GM12878 (cell line): ENCODE results near the gene OSBPL10. TPM values are rescaled to one million over a fixed set of nuclear protein-coding genes. Genes with fewer than 3 reads are reported as not detected.

Experiments used
- ATAC-seq: fragments of 200-7000 bp; cut with Tn5 transposase; 3 replicates; pipeline ENCODE4 v1.9.1; 2020; ENCODE audit warnings: mild to moderate bottlenecking, moderate library complexity
- BruUV-seq: library from RNA; stranded (reverse); fragments of 400-500 nt; replicated peaks from 2 replicates; lab custom pipeline; 2021; lab: Mats Ljungman, UMichigan
- CTCF ChIA-PET: fragments of 300-600 bp; sonication (Branson Sonifier 250); formaldehyde crosslinking; extraction: SDS; loops from one replicate; lab custom pipeline; 2021; ENCODE audit warnings: inconsistent platforms; lab: Yijun Ruan, JAX
- POLR2A ChIA-PET: fragments of 350-600 bp; formaldehyde crosslinking; extraction: SDS; loops from one replicate; lab custom pipeline; 2021; ENCODE audit warnings: inconsistent platforms; lab: Charles Lee
- RAD21 ChIA-PET: fragments of 300-600 bp; sonication (Branson Sonifier 250); formaldehyde crosslinking; loops from one replicate; lab custom pipeline; 2023; ENCODE audit warnings: antibody characterized with exemption; ENCODE audit not compliant: unreplicated experiment; lab: Charles Lee
- SMC1A ChIA-PET: fragments of 300-600 bp; sonication (Branson Sonifier 250); formaldehyde crosslinking; loops from one replicate; lab custom pipeline; 2023; ENCODE audit not compliant: unreplicated experiment, uncharacterized antibody; lab: Charles Lee
- DNase-seq: peaks from one replicate; pipeline ENCODE4 v3.0.0-alpha.2; 2011; ENCODE audit warnings: low read depth, low spot score
- FAIRE-seq: peaks from 3 replicates; lab custom pipeline; 2011; peaks lifted over from hg19 to GRCh38; lab: Jason Lieb, UNC
- H2AFZ ChIP-seq: 2 replicates; pipeline ENCODE4 v1.6.0; 2011; ENCODE audit warnings: low read depth, low read length, control low read depth; ENCODE audit not compliant: control insufficient read depth
- H3K27ac ChIP-seq: 2 replicates; pipeline ENCODE4 v1.5.1; 2011; ENCODE audit warnings: control low read depth; ENCODE audit not compliant: control insufficient read depth, insufficient read depth
- H3K27me3 ChIP-seq, 2 experiments: replicated peaks in 1 of 2; 2 replicates each; pipeline versions ENCODE4 v1.6.0 to v1.6.1; 2011; ENCODE audit warnings: low read length in 1 of 2; ENCODE audit not compliant: control insufficient read depth in 2 of 2, insufficient read depth in 2 of 2
- H3K36me3 ChIP-seq, 2 experiments: 2 replicates each; pipeline ENCODE4 v1.5.1; 2011; ENCODE audit warnings: low read length in 1 of 2; ENCODE audit not compliant: control insufficient read depth in 2 of 2, insufficient read depth in 2 of 2
- H3K4me1 ChIP-seq: 2 replicates; pipeline ENCODE4 v1.6.1; 2011; ENCODE audit warnings: mild to moderate bottlenecking, low read length, moderate library complexity, mixed read lengths; ENCODE audit not compliant: control insufficient read depth, insufficient read depth
- H3K4me2 ChIP-seq: 2 replicates; pipeline ENCODE4 v1.6.0; 2011; ENCODE audit warnings: control low read depth; ENCODE audit not compliant: control insufficient read depth, insufficient read depth
- H3K4me3 ChIP-seq: fragments of 200-600 bp; sonication (generic); 2 replicates; pipeline ENCODE4 v1.5.1; 2016
- H3K79me2 ChIP-seq: 2 replicates; pipeline ENCODE4 v1.6.0; 2011; ENCODE audit warnings: low read length; ENCODE audit not compliant: control insufficient read depth, insufficient read depth
- H3K9ac ChIP-seq: 2 replicates; pipeline ENCODE4 v1.8.0; 2011; ENCODE audit warnings: low read length, control low read depth, mixed read lengths; ENCODE audit not compliant: control insufficient read depth, insufficient read depth
- H3K9me3 ChIP-seq: replicated peaks from 3 replicates; pipeline ENCODE4 v1.5.1; 2011; ENCODE audit warnings: mild to moderate bottlenecking, low read length; ENCODE audit not compliant: control insufficient read depth, insufficient read depth
- H4K20me1 ChIP-seq: 2 replicates; pipeline ENCODE4 v1.6.0; 2011; ENCODE audit not compliant: control insufficient read depth, insufficient read depth
- BACH1 ChIP-seq: fragments of 450-650 bp; IDR thresholded peaks from 2 replicates; pipeline ENCODE4 v1.6.1; 2017; ENCODE audit warnings: mild to moderate bottlenecking, borderline replicate concordance
- FOS ChIP-seq: IDR thresholded peaks from 3 replicates; pipeline ENCODE4 v1.6.1; 2011; ENCODE audit warnings: borderline replicate concordance; ENCODE audit not compliant: insufficient read length; ENCODE audit errors: extremely low read depth
- FOXK2 ChIP-seq: fragments of 450-650 bp; IDR thresholded peaks from 2 replicates; pipeline ENCODE4 v1.6.1; 2017; ENCODE audit warnings: mild to moderate bottlenecking, moderate library complexity
- RAD21 ChIP-seq: IDR thresholded peaks from 2 replicates; pipeline ENCODE4 v1.6.1; 2011; ENCODE audit warnings: mild to moderate bottlenecking, low read depth, low read length, moderate library complexity; ENCODE audit not compliant: insufficient read depth
- WGBS: methylation state at CpG from one replicate; pipeline ENCODE4 v1.1.6; 2016; ENCODE audit warnings: low lambda C conversion rate; ENCODE audit not compliant: insufficient replicate concordance, insufficient coverage; ENCODE audit errors: missing lambda C conversion rate; 5-methylcytosine and 5-hydroxymethylcytosine counted together
- in situ Hi-C: fragments of 300-500 bp; cut with MboI; formaldehyde crosslinking; loops from 9 replicates; pipeline ENCODE4 v1.14.3; 2018; ENCODE audit warnings: mixed read lengths
- intact Hi-C: fragments of 100-400 bp; cut with micrococcal nuclease; formaldehyde crosslinking; loops from one replicate; pipeline ENCODE4 v1.14.2; 2022; ENCODE audit not compliant: unreplicated experiment
- polyA plus RNA-seq, 11 experiments: library from polyadenylated mRNA; depleted of rRNA in 4 of 11; unstranded in 6 of 11; stranded (reverse) in 5 of 11; fragments of >200 nt; fragmentation: Nextera tagmentation in 4 of 11; fragmentation: Illumina TruSeq in 1 of 11; extraction: Ambion mirVana in 4 of 11; extraction: Trizol in 1 of 11; gene quantifications; 1 replicate in 1 of 11; 2 replicates in 10 of 11; pipeline versions ENCODE4 v1.2.1 to v1.2.3, GENCODE V29; 2011 to 2016; ENCODE audit warnings: inconsistent platforms in 2 of 11, missing spikeins in 2 of 11, low read depth in 1 of 11
- total RNA-seq, 4 experiments: library from RNA; depleted of rRNA in 3 of 4; stranded (reverse); fragments of >200 nt in 3 of 4; fragmentation: Illumina TruSeq in 1 of 4; extraction: Trizol in 1 of 4; gene quantifications; 2 replicates each; pipeline versions ENCODE4 v1.2.1 to v1.2.3, GENCODE V29; 2013 to 2021
- TF ChIP-seq, protein P1 (sequence below): fragments of 450-650 bp; IDR thresholded peaks from 2 replicates; pipeline ENCODE4 v1.6.1; 2014; ENCODE audit warnings: mild to moderate bottlenecking
- TF ChIP-seq, protein P2 (sequence below): fragments of 450-650 bp; conservative IDR thresholded peaks from 2 replicates; pipeline ENCODE4 v1.6.1; 2017; ENCODE audit warnings: mild to moderate bottlenecking, moderate library complexity

Gene OSBPL10
- total and polyA plus RNA-seq, 10 of the 15 experiments (the other 5 are each of a cell fraction or from before 2014, with no cell fraction given), result 0.03 to 0.25 (median 0.09) TPM; not detected in 5

DNA sequence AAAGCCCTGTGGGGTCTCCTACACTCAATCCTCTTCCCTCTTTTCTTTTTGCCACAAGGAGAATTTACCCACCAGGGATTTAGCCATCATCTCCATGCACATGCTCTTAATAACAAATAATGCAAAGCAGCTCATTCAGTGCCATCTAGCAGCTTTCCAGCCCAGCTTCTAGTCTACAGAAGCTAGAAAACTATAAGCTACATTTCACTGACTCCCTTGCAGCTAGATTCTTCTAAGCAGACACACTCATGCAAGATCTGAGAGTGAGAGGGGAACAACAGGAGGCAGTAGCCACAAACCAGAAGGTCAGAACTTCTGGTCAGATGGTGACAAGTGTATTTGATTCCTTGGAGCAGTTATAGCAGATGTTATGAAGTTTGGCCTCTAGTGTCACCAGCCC is 25.5 kb downstream of the OSBPL10 start:
- POLR2A ChIA-PET, result no interaction called here
- intact Hi-C loops, result no loop called here
- H3K9me3 ChIP-seq, result peaks cover 5% of the 10 kb centered on the region; the same call in 2 of the 3 replicates

DNA sequence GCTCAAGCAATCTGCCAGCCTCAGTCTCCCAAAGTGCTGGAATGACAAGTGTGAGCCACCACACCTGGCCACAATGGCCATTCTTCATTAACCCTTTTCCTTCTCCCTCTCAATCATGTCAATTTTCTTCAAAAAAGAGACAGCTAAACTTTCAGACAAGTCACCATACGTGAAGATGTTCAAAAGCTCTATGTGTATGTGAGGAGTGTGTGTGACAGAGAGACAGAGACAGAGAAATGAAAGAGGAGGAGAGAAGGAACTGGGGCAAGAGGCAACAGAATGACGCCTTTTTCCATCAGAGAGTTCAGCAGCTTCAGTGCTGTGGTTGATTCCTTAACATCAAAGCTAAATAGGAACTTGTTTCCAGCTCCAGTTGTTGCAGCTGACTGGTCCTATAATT is 27.4 kb downstream of the OSBPL10 start:
- BruUV-seq, result no TSS peak
- ATAC-seq, result no peak
- SMC1A ChIA-PET, result no interaction called here
- no peak for DNase-seq
- H2AFZ ChIP-seq, result no peak overlapping the region
- FAIRE-seq, result no peak
- H3K27me3 ChIP-seq, result peaks cover 0 to 5% of the 10 kb centered on the region in 2 experiments; a peak in 2 of 4 replicates
- H4K20me1 ChIP-seq, result no peaks in the 10 kb centered on the region
- in situ Hi-C loops (no loop called here), intact Hi-C loops (no loop called here)
- no peaks in the 10 kb centered on the region for H3K36me3 ChIP-seq
- H3K4me1 ChIP-seq, result peaks cover 8% of the 10 kb centered on the region
- no peak overlapping the region for H3K4me3 ChIP-seq
- TF ChIP-seq BACH1 (no peak), FOXK2 (no peak), FOS (no peak)
- TF ChIP-seq, protein P1, sequence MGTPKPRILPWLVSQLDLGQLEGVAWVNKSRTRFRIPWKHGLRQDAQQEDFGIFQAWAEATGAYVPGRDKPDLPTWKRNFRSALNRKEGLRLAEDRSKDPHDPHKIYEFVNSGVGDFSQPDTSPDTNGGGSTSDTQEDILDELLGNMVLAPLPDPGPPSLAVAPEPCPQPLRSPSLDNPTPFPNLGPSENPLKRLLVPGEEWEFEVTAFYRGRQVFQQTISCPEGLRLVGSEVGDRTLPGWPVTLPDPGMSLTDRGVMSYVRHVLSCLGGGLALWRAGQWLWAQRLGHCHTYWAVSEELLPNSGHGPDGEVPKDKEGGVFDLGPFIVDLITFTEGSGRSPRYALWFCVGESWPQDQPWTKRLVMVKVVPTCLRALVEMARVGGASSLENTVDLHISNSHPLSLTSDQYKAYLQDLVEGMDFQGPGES, result no peak
- TF ChIP-seq, protein P2, sequence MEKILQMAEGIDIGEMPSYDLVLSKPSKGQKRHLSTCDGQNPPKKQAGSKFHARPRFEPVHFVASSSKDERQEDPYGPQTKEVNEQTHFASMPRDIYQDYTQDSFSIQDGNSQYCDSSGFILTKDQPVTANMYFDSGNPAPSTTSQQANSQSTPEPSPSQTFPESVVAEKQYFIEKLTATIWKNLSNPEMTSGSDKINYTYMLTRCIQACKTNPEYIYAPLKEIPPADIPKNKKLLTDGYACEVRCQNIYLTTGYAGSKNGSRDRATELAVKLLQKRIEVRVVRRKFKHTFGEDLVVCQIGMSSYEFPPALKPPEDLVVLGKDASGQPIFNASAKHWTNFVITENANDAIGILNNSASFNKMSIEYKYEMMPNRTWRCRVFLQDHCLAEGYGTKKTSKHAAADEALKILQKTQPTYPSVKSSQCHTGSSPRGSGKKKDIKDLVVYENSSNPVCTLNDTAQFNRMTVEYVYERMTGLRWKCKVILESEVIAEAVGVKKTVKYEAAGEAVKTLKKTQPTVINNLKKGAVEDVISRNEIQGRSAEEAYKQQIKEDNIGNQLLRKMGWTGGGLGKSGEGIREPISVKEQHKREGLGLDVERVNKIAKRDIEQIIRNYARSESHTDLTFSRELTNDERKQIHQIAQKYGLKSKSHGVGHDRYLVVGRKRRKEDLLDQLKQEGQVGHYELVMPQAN, result no peak
- no peak overlapping the region for H3K4me2 ChIP-seq
- CTCF ChIA-PET, result no interaction called here
- POLR2A ChIA-PET, result no interaction called here
- WGBS, result 0% methylated on average over 2 of the region's 2 CpGs
- no peak overlapping the region for H3K27ac ChIP-seq
- H3K9me3 ChIP-seq, result peaks cover 5% of the 10 kb centered on the region; the same call in 2 of the 3 replicates
- RAD21 ChIA-PET, result no interaction called here
- H3K79me2 ChIP-seq, result no peaks in the 10 kb centered on the region
- no peak overlapping the region for H3K9ac ChIP-seq

More for the DNA sequence above, 25.5 kb downstream of the OSBPL10 start:
- Histone ChIP-seq H3K79me2 (no peaks in the 10 kb centered on the region), H3K4me2 (no peak overlapping the region), H4K20me1 (no peaks in the 10 kb centered on the region), H3K4me1 (peaks cover 8% of the 10 kb centered on the region), H3K27ac (no peak overlapping the region), H3K36me3 (no peaks in the 10 kb centered on the region), H2AFZ (no peak overlapping the region), H3K27me3 (no peaks in the 10 kb centered on the region; a peak in 1 of 4 replicates), H3K4me3 (no peak overlapping the region), H3K9ac (no peak overlapping the region)
- no TSS peak for BruUV-seq
- CTCF ChIA-PET, result interaction anchor here (1.0 kb wide), 1 partner anchor 63 kb away, joined by 3 read pairs; no protein-coding TSS in a partner anchor
- TF ChIP-seq RAD21, result no peak
- SMC1A ChIA-PET, result no interaction called here
- FAIRE-seq (no peak), DNase-seq (no peak), ATAC-seq (no peak)
- in situ Hi-C loops, result no loop called here
- RAD21 ChIA-PET, result no interaction called here
